HUES64 (cell line): ENCODE measurements around the gene SLC17A5.
"Not testable (repeated sequence)": the region's sequence is repeated elsewhere in the genome, so short reads cannot be mapped to it uniquely, and the experiment has no call there.

Source experiments
- H3K27ac ChIP-seq: 2 replicates; pipeline ENCODE4 v1.7.0; 2013; ENCODE audit warnings: low read depth, low read length, inconsistent platforms
- H3K27me3 ChIP-seq: 2 replicates; pipeline ENCODE4 v1.6.1; 2013; ENCODE audit warnings: mild to moderate bottlenecking, low read length; ENCODE audit not compliant: insufficient read depth
- H3K36me3 ChIP-seq: 2 replicates; pipeline ENCODE4 v1.6.1; 2013; ENCODE audit warnings: mild to moderate bottlenecking, low read length; ENCODE audit not compliant: insufficient read depth
- H3K4me1 ChIP-seq: 2 replicates; pipeline ENCODE4 v1.6.1; 2013; ENCODE audit warnings: mild to moderate bottlenecking, low read length, moderate library complexity; ENCODE audit not compliant: insufficient read depth
- H3K4me3 ChIP-seq: 2 replicates; pipeline ENCODE4 v1.5.1; 2013; ENCODE audit warnings: mild to moderate bottlenecking, low read length, moderate library complexity
- H3K9ac ChIP-seq: 2 replicates; pipeline ENCODE4 v1.6.1; 2013; ENCODE audit warnings: mild to moderate bottlenecking, low read depth, low read length
- H3K9me3 ChIP-seq: 2 replicates; pipeline ENCODE4 v1.6.1; 2013; ENCODE audit warnings: low read depth, low read length; ENCODE audit not compliant: insufficient read depth
- WGBS: fragments of 150-250, 120-280 bp; methylation state at CpG from one replicate; pipeline ENCODE4 v1.1.7; 2013; ENCODE audit warnings: missing lambda C conversion rate; 5-methylcytosine and 5-hydroxymethylcytosine counted together

SLC17A5 gene

GRCh38 chr6:73640179-73640750, 13.5 kb downstream of the SLC17A5 start:
- no peak overlapping the region for H3K27ac ChIP-seq
- H3K36me3 ChIP-seq, result peaks cover 29% of the 10 kb centered on the region
- H3K4me3 ChIP-seq, result no peak overlapping the region
- no peaks in the 10 kb centered on the region for H3K9me3 ChIP-seq
- WGBS, result 100% methylated on average over 1 of the region's 1 CpG
- H3K9ac ChIP-seq, result no peak overlapping the region
- H3K27me3 ChIP-seq, result no peaks in the 10 kb centered on the region
- no peaks in the 10 kb centered on the region; the same call in 1 of the 2 replicates for H3K4me1 ChIP-seq

GRCh38 chr6:73639040-73639439, 14.8 kb downstream of the SLC17A5 start:
- no peaks in the 10 kb centered on the region for H3K9me3 ChIP-seq
- 92% methylated on average over 3 of the region's 4 CpGs for WGBS
- H3K9ac ChIP-seq, result no peak overlapping the region
- no peaks in the 10 kb centered on the region for H3K27me3 ChIP-seq
- no peak overlapping the region for H3K27ac ChIP-seq
- peaks cover 39% of the 10 kb centered on the region for H3K36me3 ChIP-seq
- no peaks in the 10 kb centered on the region for H3K4me1 ChIP-seq
- H3K4me3 ChIP-seq, result no peak overlapping the region

- H3K27me3 ChIP-seq, result no peaks in the 10 kb centered on the region
- H3K4me3 ChIP-seq, result no peak overlapping the region
- no peak overlapping the region for H3K9ac ChIP-seq
- H3K4me1 ChIP-seq, result no peaks in the 10 kb centered on the region
- no peaks in the 10 kb centered on the region for H3K9me3 ChIP-seq
- WGBS, result 88% methylated on average over 2 of the region's 2 CpGs
- H3K36me3 ChIP-seq, result peaks cover 45% of the 10 kb centered on the region
- H3K27ac ChIP-seq, result no peak overlapping the region
Observed at GRCh38 chr6:73637404-73637803, 16.4 kb downstream of the SLC17A5 start.

- Histone ChIP-seq H3K9ac (no peak overlapping the region), H3K27me3 (no peaks in the 10 kb centered on the region), H3K4me1 (no peaks in the 10 kb centered on the region), H3K36me3 (peaks cover 47% of the 10 kb centered on the region), H3K4me3 (no peak overlapping the region), H3K9me3 (no peaks in the 10 kb centered on the region), H3K27ac (no peak overlapping the region)
Observed at GRCh38 chr6:73636048-73636447, 17.7 kb downstream of the SLC17A5 start.

GRCh38 chr6:73632346-73632745, 21.4 kb downstream of the SLC17A5 start:
- no peaks in the 10 kb centered on the region for H3K27me3 ChIP-seq
- 93% methylated on average over 4 of the region's 7 CpGs for WGBS
- H3K9ac ChIP-seq, result no peak overlapping the region
- H3K36me3 ChIP-seq, result peaks cover 44% of the 10 kb centered on the region
- H3K9me3 ChIP-seq, result no peaks in the 10 kb centered on the region
- no peaks in the 10 kb centered on the region for H3K4me1 ChIP-seq
- no peak overlapping the region for H3K4me3 ChIP-seq
- H3K27ac ChIP-seq, result no peak overlapping the region

GRCh38 chr6:73631849-73632248, 21.9 kb downstream of the SLC17A5 start:
- Histone ChIP-seq H3K4me1 (no peaks in the 10 kb centered on the region), H3K27ac (no peak overlapping the region), H3K4me3 (no peak overlapping the region), H3K9me3 (no peaks in the 10 kb centered on the region), H3K36me3 (peaks cover 44% of the 10 kb centered on the region), H3K27me3 (no peaks in the 10 kb centered on the region), H3K9ac (no peak overlapping the region)
- 96% methylated on average over 5 of the region's 5 CpGs for WGBS

- H3K36me3 ChIP-seq, result peaks cover 37% of the 10 kb centered on the region
- H3K4me1 ChIP-seq, result no peaks in the 10 kb centered on the region
- 84% methylated on average over 4 of the region's 4 CpGs for WGBS
- no peak overlapping the region for H3K4me3 ChIP-seq
- no peaks in the 10 kb centered on the region for H3K27me3 ChIP-seq
- H3K27ac ChIP-seq, result no peak overlapping the region
- H3K9me3 ChIP-seq, result no peaks in the 10 kb centered on the region
- no peak overlapping the region for H3K9ac ChIP-seq
Observed at GRCh38 chr6:73630401-73630800, 23.4 kb downstream of the SLC17A5 start.

- H3K27me3 ChIP-seq, result no peaks in the 10 kb centered on the region
- H3K27ac ChIP-seq, result no peak overlapping the region
- no peak overlapping the region for H3K9ac ChIP-seq
- H3K36me3 ChIP-seq, result peaks cover 11% of the 10 kb centered on the region
- 97% methylated on average over 4 of the region's 4 CpGs for WGBS
- H3K4me1 ChIP-seq, result no peaks in the 10 kb centered on the region
- no peaks in the 10 kb centered on the region for H3K9me3 ChIP-seq
- H3K4me3 ChIP-seq, result no peak overlapping the region
Observed at GRCh38 chr6:73624896-73625295, 28.9 kb downstream of the SLC17A5 start.

GRCh38 chr6:73623480-73623879, 30.3 kb downstream of the SLC17A5 start:
- H3K4me3 ChIP-seq, H3K27ac ChIP-seq, H3K9me3 ChIP-seq, H3K27me3 ChIP-seq, H3K36me3 ChIP-seq, H3K4me1 ChIP-seq, H3K9ac ChIP-seq: not testable (repeated sequence)
- 97% methylated on average over 7 of the region's 8 CpGs for WGBS

GRCh38 chr6:73618082-73618481, 35.7 kb downstream of the SLC17A5 start:
- H3K9me3 ChIP-seq, H3K4me3 ChIP-seq, H3K9ac ChIP-seq, H3K27me3 ChIP-seq, H3K36me3 ChIP-seq, H3K27ac ChIP-seq, H3K4me1 ChIP-seq: not testable (repeated sequence)
- 93% methylated on average over 6 of the region's 8 CpGs for WGBS

- Histone ChIP-seq H3K9me3 (no peaks in the 10 kb centered on the region), H3K27me3 (no peaks in the 10 kb centered on the region), H3K9ac (no peak overlapping the region), H3K4me1 (no peaks in the 10 kb centered on the region), H3K27ac (no peak overlapping the region), H3K36me3 (peaks cover 9% of the 10 kb centered on the region), H3K4me3 (no peak overlapping the region)
- 94% methylated on average over 5 of the region's 6 CpGs for WGBS
Observed at GRCh38 chr6:73614802-73615201, 39.0 kb downstream of the SLC17A5 start.
